A549 (cell line): ENCODE results near the gene IPO9. TPM values are rescaled to one million over a fixed set of nuclear protein-coding genes. Genes with fewer than 3 reads are reported as not detected.

ENCODE experiments used
- ATAC-seq, 2 experiments: fragments of 200-7000 bp in 1 of 2; fragments of >200 bp in 1 of 2; cut with Nextera tagmentation in 1 of 2; cut with Tn5 transposase in 1 of 2; 3 replicates each; pipeline versions ENCODE4 v1.8.0 to v1.9.1; 2018 to 2020; ENCODE audit warnings: mild to moderate bottlenecking in 1 of 2, moderate library complexity in 1 of 2
- CTCF ChIA-PET: fragments of 300-600 bp; sonication (Branson Sonifier 250); formaldehyde crosslinking; extraction: SDS; loops from one replicate; lab custom pipeline; 2021; ENCODE audit warnings: antibody characterized with exemption, inconsistent platforms; lab: Yijun Ruan, JAX
- POLR2A ChIA-PET: fragments of 350-600 bp; formaldehyde crosslinking; extraction: SDS; loops from one replicate; lab custom pipeline; 2021; ENCODE audit warnings: antibody characterized with exemption, inconsistent platforms; lab: Yijun Ruan, JAX
- DNase-seq, 2 experiments: peaks; one replicate each; pipeline versions ENCODE4 v3.0.0 to v3.0.0-alpha.2; 2011 to 2016; ENCODE audit warnings: low read depth in 1 of 2, low spot score in 1 of 2
- FAIRE-seq: peaks from 2 replicates; lab custom pipeline; 2011; peaks lifted over from hg19 to GRCh38; lab: Jason Lieb, UNC
- H3K27ac ChIP-seq, 2 experiments: fragments of >200 bp; sonication (Bioruptor Twin); formaldehyde crosslinking; 3 replicates each; pipeline ENCODE4 v1.5.1; 2016 to 2017
- H3K4me1 ChIP-seq: fragments of >200 bp; sonication (Bioruptor Twin); formaldehyde crosslinking; 3 replicates; pipeline ENCODE4 v1.6.1; 2016
- H3K4me2 ChIP-seq: fragments of >200 bp; sonication (Bioruptor Twin); formaldehyde crosslinking; 3 replicates; pipeline ENCODE4 v1.6.1; 2016
- H3K4me3 ChIP-seq: fragments of >200 bp; sonication (Bioruptor Twin); formaldehyde crosslinking; 3 replicates; pipeline ENCODE4 v1.5.1; 2016
- H3K9me3 ChIP-seq: fragments of >200 bp; sonication (Bioruptor Twin); formaldehyde crosslinking; 3 replicates; pipeline ENCODE4 v1.6.1; 2016
- CBX2 ChIP-seq: fragments of 200-600 bp; sonication (generic); IDR thresholded peaks from 2 replicates; pipeline ENCODE4 v1.6.1; 2016; ENCODE audit warnings: low read depth, mild to moderate bottlenecking, borderline replicate concordance
- CEBPB ChIP-seq, 2 experiments: fragments of >200 bp in 1 of 2; sonication (Bioruptor Twin) in 1 of 2; formaldehyde crosslinking in 1 of 2; IDR thresholded peaks; 2 replicates each; pipeline ENCODE4 v1.6.1; 2012 to 2016
- CHD2 ChIP-seq: fragments of 150-350 bp; IDR thresholded peaks from 2 replicates; pipeline ENCODE4 v1.6.1; 2014; ENCODE audit warnings: low read length; ENCODE audit not compliant: partially characterized antibody
- EHF ChIP-seq: fragments of 250-450 bp; sonication (Bioruptor Pico); IDR thresholded peaks from 2 replicates; pipeline ENCODE4 v1.5.0; 2020; ENCODE audit warnings: mild to moderate bottlenecking
- EP300 ChIP-seq, 2 experiments: fragments of >200 bp; sonication (Bioruptor Twin); formaldehyde crosslinking; IDR thresholded peaks; 2 replicates in 1 of 2; 3 replicates in 1 of 2; pipeline ENCODE4 v1.6.1; 2016 to 2017
- FOSB ChIP-seq: fragments of 250-450 bp; sonication (Bioruptor Pico); IDR thresholded peaks from 2 replicates; pipeline ENCODE4 v1.5.0; 2020; ENCODE audit warnings: mild to moderate bottlenecking, moderate library complexity
- FOSL2 ChIP-seq, 2 experiments: fragments of 450-650 bp in 1 of 2; fragments of >200 bp in 1 of 2; sonication (Bioruptor Twin) in 1 of 2; formaldehyde crosslinking; IDR thresholded peaks; 2 replicates each; pipeline versions ENCODE4 v1.5.0 to v1.6.1; 2016 to 2020; ENCODE audit warnings: mild to moderate bottlenecking in 1 of 2, moderate library complexity in 1 of 2
- FOXS1 ChIP-seq: fragments of 250-450 bp; sonication (Bioruptor Pico); IDR thresholded peaks from 2 replicates; pipeline ENCODE4 v1.5.0; 2020; ENCODE audit warnings: mild to moderate bottlenecking, moderate library complexity
- HDAC2 ChIP-seq: fragments of 200-600 bp; sonication (generic); IDR thresholded peaks from 2 replicates; pipeline ENCODE4 v1.6.1; 2016
- HES2 ChIP-seq: fragments of >200 bp; sonication (Bioruptor Twin); formaldehyde crosslinking; IDR thresholded peaks from 2 replicates; pipeline ENCODE4 v1.6.1; 2016
- HEYL ChIP-seq: fragments of 250-450 bp; sonication (Bioruptor Pico); IDR thresholded peaks from 2 replicates; pipeline ENCODE4 v1.8.0; 2021; ENCODE audit warnings: mild to moderate bottlenecking, moderate library complexity
- HOXA7 ChIP-seq: fragments of 250-450 bp; sonication (Bioruptor Pico); IDR thresholded peaks from 2 replicates; pipeline ENCODE4 v1.5.0; 2020; ENCODE audit warnings: mild to moderate bottlenecking, moderate library complexity
- HOXB13 ChIP-seq: fragments of 250-450 bp; sonication (Bioruptor Pico); IDR thresholded peaks from 2 replicates; pipeline ENCODE4 v1.5.0; 2020; ENCODE audit warnings: low read depth, mild to moderate bottlenecking, moderate library complexity
- JUN ChIP-seq, 2 experiments: fragments of >200 bp; sonication (Bioruptor Twin); formaldehyde crosslinking; IDR thresholded peaks; 2 replicates in 1 of 2; 3 replicates in 1 of 2; pipeline ENCODE4 v1.6.1; 2016 to 2017
- JUNB ChIP-seq: fragments of >200 bp; sonication (Bioruptor Twin); formaldehyde crosslinking; IDR thresholded peaks from 2 replicates; pipeline ENCODE4 v1.6.1; 2016
- KDM5A ChIP-seq: fragments of 200-600 bp; sonication (generic); IDR thresholded peaks from 2 replicates; pipeline ENCODE4 v1.6.1; 2016; ENCODE audit warnings: antibody characterized with exemption, mild to moderate bottlenecking
- MAFK ChIP-seq: fragments of 450-650 bp; IDR thresholded peaks from 2 replicates; pipeline ENCODE4 v1.6.1; 2014; ENCODE audit not compliant: partially characterized antibody
- MAX ChIP-seq: IDR thresholded peaks from 2 replicates; pipeline ENCODE4 v1.6.1; 2012
- MAZ ChIP-seq: fragments of 150-350 bp; IDR thresholded peaks from 2 replicates; pipeline ENCODE4 v1.6.1; 2014; ENCODE audit warnings: antibody characterized with exemption, low read depth, low read length, borderline replicate concordance
- MYC ChIP-seq: IDR thresholded peaks from 2 replicates; pipeline ENCODE4 v1.6.1; 2012; ENCODE audit warnings: mild to moderate bottlenecking, inconsistent platforms, low read length, improper control_type of control experiment, borderline replicate concordance
- NFE2L2 ChIP-seq: fragments of 150-350 bp; conservative IDR thresholded peaks from 2 replicates; pipeline ENCODE4 v1.6.1; 2014; ENCODE audit warnings: low read length
- PHF8 ChIP-seq: fragments of 200-600 bp; sonication (generic); IDR thresholded peaks from 2 replicates; pipeline ENCODE4 v1.6.1; 2016; ENCODE audit warnings: low read depth, mild to moderate bottlenecking, antibody characterized with exemption, moderate library complexity, borderline replicate concordance
- POLR2A ChIP-seq: IDR thresholded peaks from 2 replicates; pipeline ENCODE4 v1.6.1; 2012; ENCODE audit warnings: mild to moderate bottlenecking, low read length
- RAD21 ChIP-seq, 2 experiments: fragments of >200 bp in 1 of 2; sonication (Bioruptor Twin) in 1 of 2; formaldehyde crosslinking in 1 of 2; IDR thresholded peaks in 1 of 2; conservative IDR thresholded peaks in 1 of 2; 2 replicates in 1 of 2; 3 replicates in 1 of 2; pipeline ENCODE4 v1.6.1; 2012 to 2018; ENCODE audit warnings: inconsistent platforms in 1 of 2
- RCOR1 ChIP-seq: fragments of 150-350 bp; IDR thresholded peaks from 2 replicates; pipeline ENCODE4 v1.6.1; 2014; ENCODE audit warnings: antibody characterized with exemption, low read length, low read depth
- RFX5 ChIP-seq: fragments of 450-650 bp; IDR thresholded peaks from 2 replicates; pipeline ENCODE4 v1.7.1; 2014; ENCODE audit warnings: antibody characterized with exemption, mild to moderate bottlenecking, moderate library complexity
- SMC3 ChIP-seq: fragments of >200 bp; sonication (Bioruptor Twin); formaldehyde crosslinking; IDR thresholded peaks from 3 replicates; pipeline ENCODE4 v1.6.1; 2018; ENCODE audit warnings: inconsistent platforms
- SREBF2 ChIP-seq: fragments of 450-650 bp; IDR thresholded peaks from 2 replicates; pipeline ENCODE4 v1.6.1; 2014; ENCODE audit warnings: mild to moderate bottlenecking, moderate library complexity
- USF2 ChIP-seq: fragments of 450-650 bp; IDR thresholded peaks from 2 replicates; pipeline ENCODE4 v1.6.1; 2014; ENCODE audit warnings: antibody characterized with exemption
- ZC3H11A ChIP-seq: fragments of 450-650 bp; IDR thresholded peaks from 2 replicates; pipeline ENCODE4 v1.6.1; 2014; ENCODE audit warnings: antibody characterized with exemption, mild to moderate bottlenecking
- ZFP36 ChIP-seq: fragments of 450-650 bp; IDR thresholded peaks from 2 replicates; pipeline ENCODE4 v1.6.1; 2014; ENCODE audit warnings: borderline replicate concordance; ENCODE audit not compliant: partially characterized antibody
- WGBS: methylation state at CpG from one replicate; pipeline ENCODE4 v1.1.6; 2017; ENCODE audit errors: missing lambda C conversion rate; 5-methylcytosine and 5-hydroxymethylcytosine counted together
- polyA minus RNA-seq: library from RNA; depleted of rRNA, polyadenylated mRNA; stranded (reverse); fragments of >200 nt; gene quantifications from 2 replicates; pipeline ENCODE4 v1.2.3, GENCODE V29; 2011; rRNA and poly(A)+ RNA removed
- polyA plus RNA-seq, 4 experiments: library from polyadenylated mRNA; depleted of rRNA in 3 of 4; stranded (reverse); fragments of >200 nt; fragmentation: RNase III in 1 of 4; extraction: RNeasy Plus Mini Kit Qiagen cat#74134 plus additional on column Dnase treatment in 1 of 4; gene quantifications; 2 replicates in 3 of 4; 3 replicates in 1 of 4; pipeline ENCODE4 v1.2.3, GENCODE V29; 2011 to 2017
- TF ChIP-seq, protein P1 (sequence below): fragments of >200 bp; sonication (Bioruptor Twin); formaldehyde crosslinking; IDR thresholded peaks from 3 replicates; pipeline ENCODE4 v1.5.1; 2016
- TF ChIP-seq, protein P2 (sequence below): fragments of 200-600 bp; sonication (generic); IDR thresholded peaks from 2 replicates; pipeline ENCODE4 v1.6.1; 2016; ENCODE audit warnings: antibody characterized with exemption, mild to moderate bottlenecking, moderate library complexity

IPO9 gene
- polyA plus RNA-seq (2011; rRNA removed) (72.3 and 77.5 TPM in 2 replicates), polyA plus RNA-seq (2017; fragmentation: RNase III; extraction: RNeasy Plus Mini Kit Qiagen cat#74134 plus additional on column Dnase treatment) (40.0 to 40.3 TPM (median 40.1 TPM) in 3 replicates), polyA minus RNA-seq (53.3 and 53.9 TPM in 2 replicates)
- 29.5 and 40.1 TPM in 2 replicates for polyA plus RNA-seq (2012; cell fraction: cytosol; rRNA removed)
- 37.5 and 45.8 TPM in 2 replicates for polyA plus RNA-seq (2012; cell fraction: nucleus; rRNA removed)

DNA sequence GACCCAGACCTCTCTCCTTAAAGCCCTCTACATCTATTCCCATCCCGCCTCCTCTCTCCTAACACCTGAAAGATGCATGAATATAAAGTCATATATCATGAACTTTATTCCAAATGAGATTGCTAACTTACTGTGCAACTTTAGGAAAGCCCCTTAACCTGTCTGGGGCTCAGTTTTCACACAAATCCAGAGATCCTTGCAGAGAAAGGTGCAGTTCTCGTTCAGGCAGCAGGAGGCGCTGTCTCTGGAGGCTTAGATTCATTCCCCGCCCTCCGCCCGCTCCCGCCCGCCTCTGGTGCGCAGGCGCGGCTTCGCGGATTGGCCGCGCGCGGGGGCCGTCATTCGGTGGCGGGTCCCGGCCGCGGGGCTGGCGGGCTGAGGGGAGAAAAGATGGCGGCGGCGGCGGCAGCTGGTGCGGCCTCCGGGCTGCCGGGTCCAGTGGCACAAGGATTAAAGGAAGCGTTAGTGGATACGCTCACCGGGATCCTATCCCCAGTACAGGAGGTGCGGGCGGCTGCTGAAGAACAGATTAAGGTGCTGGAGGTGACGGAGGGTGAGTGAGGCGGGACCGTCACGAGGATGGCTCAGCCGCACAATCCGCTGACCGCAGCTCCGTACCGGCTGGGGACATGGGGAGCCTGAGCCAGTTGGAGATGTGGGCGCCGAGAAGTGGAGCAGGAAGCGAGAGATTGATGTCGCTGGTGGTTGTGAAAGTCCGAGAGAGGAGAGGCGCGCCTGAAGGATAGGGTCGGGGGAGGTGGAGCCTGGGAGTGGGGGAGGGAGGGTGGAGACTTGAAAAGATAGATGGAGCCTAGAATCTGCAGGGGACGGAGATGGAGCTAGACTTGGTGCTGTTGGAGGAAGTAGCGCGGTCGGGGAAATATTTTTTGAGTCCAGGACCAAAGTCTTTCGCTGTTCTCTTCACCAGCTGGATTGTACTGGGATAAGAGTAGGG lies at the start of gene IPO9:
Gene IPO9 (plus strand): TSS at position 338 of the 955 bp plus-strand sequence. CDS start 53 bp downstream, at position 391.
- FAIRE-seq, result no peak
- peak; percentile 93 to 96 for ATAC-seq
- ChIA-PET CTCF (interaction anchor here (0.7 to 2.0 kb wide), 21 partner anchors 8 to 325 kb away, joined by 3 to 10 read pairs (median 5); no protein-coding TSS in a partner anchor), POLR2A (interaction anchor here (0.5 to 1.0 kb wide), 4 partner anchors 14 to 382 kb away, joined by 3 to 4 read pairs (median 3); no protein-coding TSS in a partner anchor)
- Histone ChIP-seq H3K4me3 (peak within 1 kb of the TSS; percentile 95), H3K4me2 (peak within 1 kb of the TSS; percentile 97), H3K4me1 (peaks cover 20% of the 10 kb centered on the region), H3K9me3 (no peaks in the 10 kb centered on the region), H3K27ac (peak within 1 kb of the TSS; percentile 96 to 99)
- under 1% methylated on average over 31 of the region's 58 CpGs for WGBS
- peak; percentile 94 to 96 for DNase-seq
- TF ChIP-seq MAZ (no peak), SREBF2 (no peak), HDAC2 (0 out of 2 replicates have a peak, but pooled peaks have one; percentile 11), HES2 (no peak), RCOR1 (no peak), PHF8 (peak; percentile 98), RAD21 (conservative IDR thresholded peaks at IDR 0.05 in 1 of 2, IDR thresholded peaks at IDR 0.05 in 1 of 2) (peak in 1 of 2 experiments; percentile 20; a peak in 1 of 5 replicates), CHD2 (no peak), EP300 (IDR thresholded peaks at IDR 0.05) (no peak), JUN (IDR thresholded peaks at IDR 0.05) (peak; percentile 53 to 89; a peak in 3 of 5 replicates), JUNB (no peak), RFX5 (no peak), EHF (CRISPR knock-in tag) (no peak), HOXA7 (CRISPR knock-in tag) (no peak), CEBPB (IDR thresholded peaks at IDR 0.05) (no peak), HOXB13 (CRISPR knock-in tag) (no peak), HEYL (CRISPR knock-in tag) (no peak), FOSL2 (IDR thresholded peaks at IDR 0.05) (no peak), FOSL2 (CRISPR knock-in tag; IDR thresholded peaks at IDR 0.05) (no peak), ZFP36 (peak; percentile 82), ZC3H11A (no peak), USF2 (no peak), POLR2A (peak; percentile 80), NFE2L2 (no peak), MAX (peak; percentile 76), SMC3 (peak; percentile 22; the same call in 2 of the 3 replicates), FOSB (CRISPR knock-in tag) (no peak), KDM5A (peak; percentile 67; the same call in 1 of the 2 replicates), FOXS1 (CRISPR knock-in tag) (no peak), CBX2 (no peak), MAFK (no peak), MYC (no peak; the same call in 1 of the 2 replicates)
- TF ChIP-seq, protein P1, sequence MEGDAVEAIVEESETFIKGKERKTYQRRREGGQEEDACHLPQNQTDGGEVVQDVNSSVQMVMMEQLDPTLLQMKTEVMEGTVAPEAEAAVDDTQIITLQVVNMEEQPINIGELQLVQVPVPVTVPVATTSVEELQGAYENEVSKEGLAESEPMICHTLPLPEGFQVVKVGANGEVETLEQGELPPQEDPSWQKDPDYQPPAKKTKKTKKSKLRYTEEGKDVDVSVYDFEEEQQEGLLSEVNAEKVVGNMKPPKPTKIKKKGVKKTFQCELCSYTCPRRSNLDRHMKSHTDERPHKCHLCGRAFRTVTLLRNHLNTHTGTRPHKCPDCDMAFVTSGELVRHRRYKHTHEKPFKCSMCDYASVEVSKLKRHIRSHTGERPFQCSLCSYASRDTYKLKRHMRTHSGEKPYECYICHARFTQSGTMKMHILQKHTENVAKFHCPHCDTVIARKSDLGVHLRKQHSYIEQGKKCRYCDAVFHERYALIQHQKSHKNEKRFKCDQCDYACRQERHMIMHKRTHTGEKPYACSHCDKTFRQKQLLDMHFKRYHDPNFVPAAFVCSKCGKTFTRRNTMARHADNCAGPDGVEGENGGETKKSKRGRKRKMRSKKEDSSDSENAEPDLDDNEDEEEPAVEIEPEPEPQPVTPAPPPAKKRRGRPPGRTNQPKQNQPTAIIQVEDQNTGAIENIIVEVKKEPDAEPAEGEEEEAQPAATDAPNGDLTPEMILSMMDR, result peak; percentile 89
- TF ChIP-seq, protein P2, sequence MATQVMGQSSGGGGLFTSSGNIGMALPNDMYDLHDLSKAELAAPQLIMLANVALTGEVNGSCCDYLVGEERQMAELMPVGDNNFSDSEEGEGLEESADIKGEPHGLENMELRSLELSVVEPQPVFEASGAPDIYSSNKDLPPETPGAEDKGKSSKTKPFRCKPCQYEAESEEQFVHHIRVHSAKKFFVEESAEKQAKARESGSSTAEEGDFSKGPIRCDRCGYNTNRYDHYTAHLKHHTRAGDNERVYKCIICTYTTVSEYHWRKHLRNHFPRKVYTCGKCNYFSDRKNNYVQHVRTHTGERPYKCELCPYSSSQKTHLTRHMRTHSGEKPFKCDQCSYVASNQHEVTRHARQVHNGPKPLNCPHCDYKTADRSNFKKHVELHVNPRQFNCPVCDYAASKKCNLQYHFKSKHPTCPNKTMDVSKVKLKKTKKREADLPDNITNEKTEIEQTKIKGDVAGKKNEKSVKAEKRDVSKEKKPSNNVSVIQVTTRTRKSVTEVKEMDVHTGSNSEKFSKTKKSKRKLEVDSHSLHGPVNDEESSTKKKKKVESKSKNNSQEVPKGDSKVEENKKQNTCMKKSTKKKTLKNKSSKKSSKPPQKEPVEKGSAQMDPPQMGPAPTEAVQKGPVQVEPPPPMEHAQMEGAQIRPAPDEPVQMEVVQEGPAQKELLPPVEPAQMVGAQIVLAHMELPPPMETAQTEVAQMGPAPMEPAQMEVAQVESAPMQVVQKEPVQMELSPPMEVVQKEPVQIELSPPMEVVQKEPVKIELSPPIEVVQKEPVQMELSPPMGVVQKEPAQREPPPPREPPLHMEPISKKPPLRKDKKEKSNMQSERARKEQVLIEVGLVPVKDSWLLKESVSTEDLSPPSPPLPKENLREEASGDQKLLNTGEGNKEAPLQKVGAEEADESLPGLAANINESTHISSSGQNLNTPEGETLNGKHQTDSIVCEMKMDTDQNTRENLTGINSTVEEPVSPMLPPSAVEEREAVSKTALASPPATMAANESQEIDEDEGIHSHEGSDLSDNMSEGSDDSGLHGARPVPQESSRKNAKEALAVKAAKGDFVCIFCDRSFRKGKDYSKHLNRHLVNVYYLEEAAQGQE, result no peak; the same call in 1 of the 2 replicates
